ENCODE measurements around the gene CCDC187.
"Not testable (repeated sequence)": the region's sequence is repeated elsewhere in the genome, so short reads cannot be mapped to it uniquely, and the experiment has no call there.

Gene CCDC187

GRCh38 chr9:136268318-136268717 lies 35.6 kb downstream of the CCDC187 start:
- FAIRE-seq (no peak), DNase-seq (ENCODE audit: low spot score) (no peak)

DNA sequence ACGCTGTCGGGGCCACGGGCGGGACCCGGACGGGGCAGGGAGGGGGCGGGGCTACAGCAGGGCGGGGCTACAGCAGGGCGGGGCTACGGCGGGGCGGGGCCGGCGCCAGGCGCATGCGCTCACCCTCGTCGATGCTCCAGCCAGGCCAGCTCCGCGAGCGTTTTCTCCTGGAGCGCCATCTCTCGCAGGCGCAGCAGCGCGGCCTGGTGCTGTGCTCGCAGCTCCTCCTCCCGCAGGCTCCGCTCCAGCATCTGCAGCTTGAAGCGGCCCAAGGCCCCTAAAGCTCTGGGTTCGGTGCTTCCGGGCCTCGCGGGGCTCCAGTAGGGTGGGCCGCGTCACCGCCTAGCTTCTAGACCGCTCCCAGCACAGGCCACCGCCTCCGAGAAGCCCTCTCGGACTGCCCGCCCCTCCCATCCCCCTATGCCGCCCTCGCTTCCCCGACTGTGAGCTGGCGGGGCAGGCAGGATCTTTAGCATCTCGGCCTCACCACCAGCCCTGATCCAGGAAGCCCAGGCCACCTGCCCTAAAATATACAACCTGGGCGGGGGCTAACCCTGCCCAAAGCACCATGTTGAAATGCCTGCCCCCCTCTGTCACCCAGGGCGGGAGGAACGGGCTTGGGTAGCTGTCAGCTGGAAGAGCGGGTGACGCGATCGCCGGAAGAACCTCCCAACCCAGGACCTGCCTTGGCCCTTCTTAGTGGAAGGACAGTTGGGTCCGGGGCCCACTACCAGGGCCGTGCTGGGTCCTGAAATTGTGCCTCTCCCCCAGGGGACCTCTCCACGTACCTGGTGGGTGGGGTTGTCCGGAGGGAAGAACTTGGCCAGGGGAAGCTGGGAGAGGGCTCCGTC lies 36.4 kb downstream of the CCDC187 start:
- DNase-seq (ENCODE audit: low spot score) (peak; percentile 50), FAIRE-seq (no peak)

DNA sequence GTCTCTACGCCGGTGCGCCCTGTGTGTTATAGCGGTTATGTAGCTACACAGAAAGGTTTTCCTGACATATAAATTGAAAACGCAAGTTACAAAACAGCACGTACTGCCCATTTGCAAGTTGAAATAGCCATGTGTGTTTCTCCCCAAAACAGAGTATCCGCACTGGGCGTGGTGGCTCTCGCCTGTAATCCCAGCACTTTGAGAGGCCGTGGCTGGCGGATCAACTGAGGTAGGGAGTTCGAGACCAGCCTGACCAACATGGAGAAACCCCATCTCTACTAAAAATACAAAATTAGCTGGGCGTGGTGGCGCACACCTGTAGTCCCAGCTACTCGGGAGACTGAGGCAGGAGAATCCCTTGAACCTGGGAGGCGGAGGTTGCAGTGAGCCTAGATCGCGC lies 37.3 kb downstream of the CCDC187 start:
- not testable (repeated sequence) for FAIRE-seq; DNase-seq (ENCODE audit: low spot score)

GRCh38 chr9:136265561-136266355 lies 38.1 kb downstream of the CCDC187 start:
- DNase-seq (ENCODE audit: low spot score) (no peak), FAIRE-seq (no peak)

DNA sequence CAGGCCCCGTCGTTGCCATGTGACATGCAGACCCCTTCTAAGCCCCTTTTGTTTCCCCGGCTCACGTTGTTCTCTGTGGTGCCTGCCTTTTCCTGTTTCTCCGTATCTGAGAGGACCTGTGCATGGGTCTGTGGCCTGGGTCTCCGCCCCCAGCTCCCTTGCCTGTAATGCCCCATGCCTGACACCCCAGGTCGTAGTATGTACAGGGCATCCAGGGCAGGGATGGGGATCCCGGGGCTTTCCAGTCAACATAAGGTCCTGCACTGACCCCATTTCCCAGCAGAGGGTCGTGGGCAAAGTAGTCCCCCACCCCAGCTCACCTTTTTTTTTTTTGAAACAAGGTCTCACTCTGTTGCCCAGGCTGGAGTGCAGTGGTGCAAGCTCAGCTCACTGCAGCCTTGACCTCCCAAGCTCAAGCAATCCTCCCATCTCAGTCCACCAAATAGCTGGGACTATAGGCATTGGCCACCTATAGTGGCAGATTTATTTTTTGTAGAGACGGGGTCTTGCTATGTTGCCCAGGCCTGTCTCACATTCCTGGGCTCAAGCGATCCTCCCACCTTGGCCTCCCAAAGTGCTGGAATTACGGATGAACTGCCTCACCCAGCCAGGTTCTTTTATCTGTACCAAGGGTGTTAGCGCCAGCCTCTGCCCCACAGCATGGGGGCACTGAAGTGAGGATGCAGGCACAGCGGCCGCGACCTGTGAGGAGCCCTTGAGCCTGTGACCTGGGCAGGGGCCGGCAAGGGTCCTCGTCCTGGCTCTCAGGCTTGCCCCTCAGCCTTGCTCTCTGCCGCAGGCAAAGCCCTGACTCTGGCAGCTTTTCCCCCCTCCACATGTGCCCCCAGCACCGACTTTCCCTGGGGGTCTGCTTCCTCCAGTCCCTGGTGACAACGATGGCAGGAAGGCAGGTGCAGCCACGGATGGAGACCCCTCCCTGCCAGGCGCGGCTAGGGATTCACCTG lies 39.2 kb downstream of the CCDC187 start:
- DNase-seq (ENCODE audit: low spot score) (no peak), FAIRE-seq (no peak)

DNA sequence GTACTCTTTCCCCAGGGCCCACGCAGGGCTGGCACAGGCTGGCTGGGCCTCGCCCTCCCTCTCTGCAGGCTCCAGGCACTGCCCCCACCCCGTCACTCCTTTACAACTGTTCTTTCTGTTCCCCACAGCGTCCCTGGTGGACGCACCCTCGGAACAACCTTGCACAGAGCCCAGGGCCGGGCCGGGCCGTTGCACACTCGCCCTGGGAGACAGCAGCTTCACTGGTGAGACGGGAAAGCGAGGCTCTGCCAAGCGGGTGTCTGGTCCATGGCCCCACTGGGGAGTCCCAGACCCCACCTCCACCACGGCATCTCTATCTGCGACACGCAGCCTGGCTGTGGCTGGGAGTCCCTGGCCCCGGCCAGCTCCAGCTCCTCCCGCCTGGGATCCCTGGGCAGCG lies 39.9 kb downstream of the CCDC187 start:
- no peak for DNase-seq (ENCODE audit: low spot score)
- FAIRE-seq: no peak

- no peak for DNase-seq (ENCODE audit: low spot score)
- FAIRE-seq: no peak
Observed at GRCh38 chr9:136262671-136263178, 41.2 kb downstream of the CCDC187 start.

GRCh38 chr9:136261686-136262430 lies 42.0 kb downstream of the CCDC187 start:
- DNase-seq (ENCODE audit: low spot score) (no peak), FAIRE-seq (no peak)

- FAIRE-seq (no peak), DNase-seq (ENCODE audit: low spot score) (no peak)
Observed at GRCh38 chr9:136260936-136261472, 42.9 kb downstream of the CCDC187 start.

GRCh38 chr9:136260521-136260920 lies 43.4 kb downstream of the CCDC187 start:
- FAIRE-seq: no peak

DNA sequence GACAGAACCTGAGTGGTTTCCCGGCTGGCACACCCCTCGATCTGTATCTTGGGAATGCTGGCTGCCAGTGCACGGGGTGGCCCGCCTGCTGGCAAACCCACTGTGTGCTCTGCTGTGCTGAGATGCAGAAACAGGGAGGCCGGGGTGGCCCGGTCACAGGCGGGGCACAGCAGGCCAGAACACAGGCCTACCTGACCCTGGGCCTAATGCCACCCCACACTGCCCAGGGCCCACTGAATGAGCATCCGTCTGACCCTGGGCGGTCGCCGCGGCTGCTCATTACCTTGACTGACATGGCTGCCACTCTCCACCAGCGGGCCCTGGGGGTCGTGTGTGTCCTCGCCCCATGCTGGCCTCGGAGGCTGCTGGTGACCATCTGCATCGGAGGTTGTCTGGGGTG lies 44.1 kb downstream of the CCDC187 start:
- DNase-seq (ENCODE audit: low spot score): no peak
- no peak for FAIRE-seq

More at GRCh38 chr9:136260521-136260920, 43.4 kb downstream of the CCDC187 start:
- DNase-seq (ENCODE audit: low spot score): no peak

GRCh38 chr9:136259517-136259813 lies 44.4 kb downstream of the CCDC187 start:
- DNase-seq (ENCODE audit: low spot score): no peak
- FAIRE-seq: no peak

GRCh38 chr9:136258786-136259516 lies 44.9 kb downstream of the CCDC187 start:
- DNase-seq (ENCODE audit: low spot score) (no peak), FAIRE-seq (no peak)

GRCh38 chr9:136258299-136258625 lies 45.6 kb downstream of the CCDC187 start:
- FAIRE-seq: no peak

GRCh38 chr9:136257381-136258298 lies 46.3 kb downstream of the CCDC187 start:
- no peak for DNase-seq (ENCODE audit: low spot score)
- FAIRE-seq: no peak

More at GRCh38 chr9:136258299-136258625, 45.6 kb downstream of the CCDC187 start:
- DNase-seq (ENCODE audit: low spot score): no peak

- FAIRE-seq: no peak
- DNase-seq (ENCODE audit: low spot score): no peak
Observed at GRCh38 chr9:136255896-136256890, 47.7 kb downstream of the CCDC187 start.

GRCh38 chr9:136255166-136255538 lies 48.7 kb downstream of the CCDC187 start:
- DNase-seq (ENCODE audit: low spot score): peak; percentile 36
- no peak for FAIRE-seq

Measured in RCC 7860 (cell line).